Mucosa of stomach (tissue), 1 donor: Measurements from ENCODE around the gene LGR6.

Source experiments
- H3K27me3 ChIP-seq: one replicate; pipeline ENCODE4 v1.7.0; 2013; ENCODE audit warnings: mild to moderate bottlenecking, low read length; ENCODE audit not compliant: control insufficient read depth, insufficient read depth
- H3K36me3 ChIP-seq: one replicate; pipeline ENCODE4 v1.7.0; 2013; ENCODE audit warnings: low read length; ENCODE audit not compliant: control insufficient read depth, insufficient read depth
- H3K4me1 ChIP-seq: one replicate; pipeline ENCODE4 v1.7.0; 2013; ENCODE audit warnings: mild to moderate bottlenecking, low read length; ENCODE audit not compliant: control insufficient read depth, insufficient read depth
- H3K4me3 ChIP-seq: one replicate; pipeline ENCODE4 v1.7.0; 2013; ENCODE audit warnings: low read length
- H3K9ac ChIP-seq: one replicate; pipeline ENCODE4 v1.7.0; 2013; ENCODE audit warnings: mild to moderate bottlenecking, low read length, moderate library complexity
- H3K9me3 ChIP-seq: one replicate; pipeline ENCODE4 v1.7.0; 2013; ENCODE audit warnings: mild to moderate bottlenecking, low read length, moderate library complexity; ENCODE audit not compliant: control insufficient read depth
- donor health status: Pancreatic carcinoma.

LGR6 gene

DNA sequence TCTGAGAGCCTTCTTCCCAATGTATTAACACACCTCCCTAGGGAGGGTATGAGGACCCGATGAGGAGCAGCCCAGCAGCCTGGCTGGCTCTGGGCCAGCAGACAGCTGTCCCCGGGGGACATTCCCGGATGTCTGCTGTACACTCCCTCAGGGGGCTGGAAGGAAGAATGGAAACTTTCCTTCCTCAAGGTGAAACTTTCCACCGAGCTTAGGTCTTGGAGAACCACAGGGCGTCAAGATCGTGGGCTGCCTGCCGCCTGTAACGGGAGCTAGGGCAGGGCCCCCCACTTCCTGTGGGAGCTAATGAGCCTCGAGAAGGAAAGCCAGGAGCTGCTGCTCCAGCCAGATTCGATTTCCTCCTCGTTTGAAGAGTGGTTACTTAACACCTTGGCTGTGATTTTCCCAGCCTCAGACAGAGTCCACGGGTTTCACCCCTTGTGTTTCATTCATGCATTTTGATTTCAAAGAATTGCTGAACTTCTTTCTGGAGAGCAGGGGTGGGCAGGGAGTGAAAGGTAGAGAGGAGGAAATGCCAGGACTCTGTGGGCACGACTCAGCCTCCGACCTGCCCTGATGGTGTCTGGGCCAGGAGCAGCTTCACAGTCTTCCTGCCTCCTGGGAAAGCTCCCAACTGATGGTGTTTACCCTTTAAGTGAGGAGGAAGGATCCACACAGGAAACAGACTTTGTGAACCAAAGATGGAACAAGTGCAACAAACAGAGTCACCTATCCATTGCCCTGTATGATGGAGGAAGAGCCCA, 118.5 kb downstream of the LGR6 start:
- H3K4me3 ChIP-seq = no peak overlapping the region
- no peaks in the 10 kb centered on the region for H3K36me3 ChIP-seq
- H3K27me3 ChIP-seq = peaks cover 5% of the 10 kb centered on the region
- no peak overlapping the region for H3K9ac ChIP-seq
- H3K9me3 ChIP-seq = no peaks in the 10 kb centered on the region
- H3K4me1 ChIP-seq = no peaks in the 10 kb centered on the region

DNA sequence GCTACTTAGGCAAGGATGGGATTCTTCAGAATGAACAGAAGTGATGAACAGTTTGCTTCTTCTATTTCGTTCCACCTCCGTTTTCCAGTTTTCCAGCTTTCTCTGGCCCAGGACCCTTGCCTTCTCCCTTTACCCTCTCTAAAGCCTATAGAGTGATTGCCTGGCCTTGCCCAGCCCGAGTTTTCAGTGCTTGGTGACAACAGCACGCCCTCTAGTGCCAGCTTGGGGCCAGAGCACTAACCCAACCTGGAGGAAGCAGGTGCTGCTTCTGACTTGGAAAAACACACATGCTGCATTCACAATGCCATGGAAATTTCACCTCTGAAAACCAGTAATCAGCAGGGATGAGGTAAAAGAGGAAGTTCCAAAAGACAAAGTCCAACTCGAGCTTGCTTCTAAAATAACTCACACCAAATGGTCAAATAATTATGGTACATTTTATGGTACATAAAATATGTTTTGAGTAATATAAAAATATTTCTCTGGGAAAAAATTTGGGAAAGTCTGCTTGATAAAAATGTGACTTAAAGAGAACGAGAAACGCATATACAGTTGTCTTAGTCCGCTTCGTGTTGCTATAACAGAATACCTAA, 122.1 kb downstream of the LGR6 start:
- H3K27me3 ChIP-seq = no peaks in the 10 kb centered on the region
- no peaks in the 10 kb centered on the region for H3K4me1 ChIP-seq
- no peaks in the 10 kb centered on the region for H3K9me3 ChIP-seq
- H3K4me3 ChIP-seq = no peak overlapping the region
- H3K36me3 ChIP-seq = no peaks in the 10 kb centered on the region
- no peak overlapping the region for H3K9ac ChIP-seq

DNA sequence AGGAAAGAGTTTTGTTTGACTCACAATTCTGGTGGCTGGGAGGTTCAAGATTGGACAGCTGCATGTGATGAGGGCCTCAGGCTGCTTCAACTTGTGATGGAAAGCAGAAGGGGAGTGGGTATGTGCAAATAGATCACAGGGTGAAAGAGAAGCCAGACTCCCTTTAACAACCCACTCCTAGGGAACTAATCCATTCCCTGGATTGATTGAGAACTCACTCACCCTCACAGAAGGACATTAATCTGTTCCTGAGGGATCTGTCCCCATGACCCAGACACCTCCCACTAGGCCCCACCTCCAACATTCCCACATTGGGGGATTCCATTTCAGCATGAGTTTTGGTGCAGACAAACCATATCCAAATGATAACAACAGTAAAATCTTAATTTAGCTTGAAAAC, 122.6 kb downstream of the LGR6 start:
- Histone ChIP-seq H3K9ac (no peak overlapping the region), H3K36me3 (no peaks in the 10 kb centered on the region), H3K4me3 (no peak overlapping the region), H3K9me3 (no peaks in the 10 kb centered on the region), H3K4me1 (no peaks in the 10 kb centered on the region), H3K27me3 (no peaks in the 10 kb centered on the region)

DNA sequence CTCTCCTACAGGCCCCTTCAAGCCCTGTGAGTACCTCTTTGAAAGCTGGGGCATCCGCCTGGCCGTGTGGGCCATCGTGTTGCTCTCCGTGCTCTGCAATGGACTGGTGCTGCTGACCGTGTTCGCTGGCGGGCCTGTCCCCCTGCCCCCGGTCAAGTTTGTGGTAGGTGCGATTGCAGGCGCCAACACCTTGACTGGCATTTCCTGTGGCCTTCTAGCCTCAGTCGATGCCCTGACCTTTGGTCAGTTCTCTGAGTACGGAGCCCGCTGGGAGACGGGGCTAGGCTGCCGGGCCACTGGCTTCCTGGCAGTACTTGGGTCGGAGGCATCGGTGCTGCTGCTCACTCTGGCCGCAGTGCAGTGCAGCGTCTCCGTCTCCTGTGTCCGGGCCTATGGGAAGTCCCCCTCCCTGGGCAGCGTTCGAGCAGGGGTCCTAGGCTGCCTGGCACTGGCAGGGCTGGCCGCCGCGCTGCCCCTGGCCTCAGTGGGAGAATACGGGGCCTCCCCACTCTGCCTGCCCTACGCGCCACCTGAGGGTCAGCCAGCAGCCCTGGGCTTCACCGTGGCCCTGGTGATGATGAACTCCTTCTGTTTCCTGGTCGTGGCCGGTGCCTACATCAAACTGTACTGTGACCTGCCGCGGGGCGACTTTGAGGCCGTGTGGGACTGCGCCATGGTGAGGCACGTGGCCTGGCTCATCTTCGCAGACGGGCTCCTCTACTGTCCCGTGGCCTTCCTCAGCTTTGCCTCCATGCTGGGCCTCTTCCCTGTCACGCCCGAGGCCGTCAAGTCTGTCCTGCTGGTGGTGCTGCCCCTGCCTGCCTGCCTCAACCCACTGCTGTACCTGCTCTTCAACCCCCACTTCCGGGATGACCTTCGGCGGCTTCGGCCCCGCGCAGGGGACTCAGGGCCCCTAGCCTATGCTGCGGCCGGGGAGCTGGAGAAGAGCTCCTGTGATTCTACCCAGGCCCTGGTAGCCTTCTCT, 124.6 kb downstream of the LGR6 start:
- H3K9ac ChIP-seq = no peak overlapping the region
- H3K9me3 ChIP-seq = no peaks in the 10 kb centered on the region
- no peaks in the 10 kb centered on the region for H3K4me1 ChIP-seq
- no peaks in the 10 kb centered on the region for H3K27me3 ChIP-seq
- no peaks in the 10 kb centered on the region for H3K36me3 ChIP-seq
- H3K4me3 ChIP-seq = no peak overlapping the region

DNA sequence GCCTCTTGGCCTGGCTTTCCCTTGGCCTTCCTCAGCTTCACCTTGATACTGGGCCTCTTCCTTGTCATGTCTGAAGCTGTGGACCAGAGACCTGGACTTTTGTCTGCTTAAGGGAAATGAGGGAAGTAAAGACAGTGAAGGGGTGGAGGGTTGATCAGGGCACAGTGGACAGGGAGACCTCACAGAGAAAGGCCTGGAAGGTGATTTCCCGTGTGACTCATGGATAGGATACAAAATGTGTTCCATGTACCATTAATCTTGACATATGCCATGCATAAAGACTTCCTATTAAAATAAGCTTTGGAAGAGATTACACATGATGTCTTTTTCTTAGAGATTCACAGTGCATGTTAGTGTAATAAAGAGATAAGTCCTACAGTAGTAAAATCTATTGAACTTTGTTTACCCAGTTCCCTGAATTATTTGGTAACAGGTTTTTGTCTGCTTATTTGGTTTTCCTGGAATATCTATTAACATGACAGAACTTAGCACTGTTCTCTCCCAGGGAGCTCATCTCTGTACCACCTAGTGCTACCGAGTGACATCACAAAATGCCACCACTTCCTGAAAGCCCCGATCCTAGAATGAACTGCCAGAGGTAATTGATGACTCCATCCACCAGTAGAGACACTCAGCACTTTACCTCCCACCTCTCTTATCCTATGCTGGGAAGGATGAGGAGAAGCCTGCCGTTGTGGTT, 125.9 kb downstream of the LGR6 start:
- no peaks in the 10 kb centered on the region for H3K36me3 ChIP-seq
- H3K9ac ChIP-seq = no peak overlapping the region
- H3K9me3 ChIP-seq = no peaks in the 10 kb centered on the region
- no peak overlapping the region for H3K4me3 ChIP-seq
- H3K4me1 ChIP-seq = no peaks in the 10 kb centered on the region
- no peaks in the 10 kb centered on the region for H3K27me3 ChIP-seq

DNA sequence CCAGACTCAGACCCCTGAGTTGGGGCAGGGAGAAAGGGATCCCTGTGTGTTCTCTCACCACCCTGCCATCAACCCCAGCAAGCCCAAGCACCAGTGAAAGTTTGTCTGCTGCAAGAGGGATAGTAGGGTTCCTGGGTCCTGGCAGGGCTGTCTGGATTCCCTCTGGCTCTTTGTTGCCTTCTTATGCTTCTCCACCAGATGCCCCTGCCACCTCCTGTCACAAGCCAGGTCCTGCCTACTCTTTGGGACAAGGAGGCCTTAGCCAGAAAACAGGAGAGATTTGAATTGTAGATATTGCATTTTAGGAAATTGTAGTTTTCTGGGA, 126.4 kb downstream of the LGR6 start:
- Histone ChIP-seq H3K4me1 (no peaks in the 10 kb centered on the region), H3K4me3 (no peak overlapping the region), H3K27me3 (no peaks in the 10 kb centered on the region), H3K9me3 (no peaks in the 10 kb centered on the region), H3K36me3 (no peaks in the 10 kb centered on the region), H3K9ac (no peak overlapping the region)

DNA sequence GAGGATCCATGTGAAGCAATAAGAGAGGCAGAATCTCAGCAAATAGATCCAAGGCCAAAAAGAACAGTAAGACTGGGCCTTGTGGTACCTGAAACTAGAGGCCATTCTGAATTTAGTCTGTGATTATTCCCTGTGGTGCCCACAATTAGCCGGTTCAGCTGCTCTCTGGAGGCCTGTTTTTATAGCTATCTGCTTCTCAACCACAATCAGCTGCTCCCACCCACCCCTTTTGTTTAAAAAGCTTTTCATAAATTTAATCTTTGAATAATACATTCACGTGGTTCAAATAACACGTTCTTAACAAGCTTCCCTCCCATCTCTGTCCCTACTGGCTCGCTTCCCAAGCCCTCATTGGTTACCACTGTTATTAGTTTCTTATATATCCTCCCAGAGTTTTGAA, 130.1 kb downstream of the LGR6 start:
- no peaks in the 10 kb centered on the region for H3K9me3 ChIP-seq
- H3K4me3 ChIP-seq = no peak overlapping the region

DNA sequence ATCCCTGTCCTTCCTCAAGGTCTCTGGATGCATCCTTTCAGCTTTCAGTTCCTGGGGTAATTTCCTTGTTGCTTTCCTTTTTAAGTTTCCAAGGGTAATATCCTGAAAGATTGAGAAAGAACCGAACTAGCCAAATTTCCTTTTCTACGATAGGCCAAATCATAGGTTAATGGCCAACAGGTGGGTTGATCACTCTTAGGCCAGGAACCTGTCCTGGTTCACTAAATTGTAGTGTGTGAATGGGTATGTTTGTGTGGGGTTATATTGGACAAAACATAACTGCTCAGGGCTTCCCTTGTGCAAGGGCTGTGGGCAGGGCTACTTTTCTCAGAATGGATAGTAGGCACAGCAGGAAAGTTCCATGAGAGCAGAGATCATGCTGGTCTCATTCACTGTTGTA, 131.0 kb downstream of the LGR6 start:
- no peak overlapping the region for H3K9ac ChIP-seq
- H3K36me3 ChIP-seq = no peaks in the 10 kb centered on the region
- H3K4me3 ChIP-seq = no peak overlapping the region
- no peaks in the 10 kb centered on the region for H3K9me3 ChIP-seq
- no peaks in the 10 kb centered on the region for H3K27me3 ChIP-seq
- H3K4me1 ChIP-seq = no peaks in the 10 kb centered on the region

More for the DNA sequence above, 130.1 kb downstream of the LGR6 start:
- no peak overlapping the region for H3K9ac ChIP-seq
- no peaks in the 10 kb centered on the region for H3K4me1 ChIP-seq
- H3K36me3 ChIP-seq = no peaks in the 10 kb centered on the region
- H3K27me3 ChIP-seq = no peaks in the 10 kb centered on the region

DNA sequence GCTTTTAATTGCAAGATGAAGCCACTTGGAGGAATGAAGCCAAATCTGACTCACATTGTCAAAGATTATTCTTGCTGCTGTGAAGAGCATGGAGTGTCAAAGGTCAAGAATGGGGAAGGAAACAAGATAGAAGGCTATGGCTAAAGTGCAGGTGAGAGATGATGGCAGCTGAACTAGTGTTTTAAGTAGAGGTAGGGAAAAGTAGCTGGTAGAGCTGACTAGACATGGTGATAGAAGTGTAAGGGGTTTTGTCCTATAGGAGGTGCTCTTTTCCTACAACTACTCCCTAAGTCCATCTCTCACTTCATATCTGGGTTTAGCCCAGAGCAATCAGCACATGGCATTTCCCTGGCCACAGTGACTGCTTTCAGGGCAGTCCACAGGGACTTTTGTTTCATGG, 136.3 kb downstream of the LGR6 start:
- Histone ChIP-seq H3K9me3 (no peaks in the 10 kb centered on the region), H3K27me3 (no peaks in the 10 kb centered on the region), H3K4me3 (no peak overlapping the region), H3K4me1 (no peaks in the 10 kb centered on the region), H3K9ac (no peak overlapping the region), H3K36me3 (no peaks in the 10 kb centered on the region)

DNA sequence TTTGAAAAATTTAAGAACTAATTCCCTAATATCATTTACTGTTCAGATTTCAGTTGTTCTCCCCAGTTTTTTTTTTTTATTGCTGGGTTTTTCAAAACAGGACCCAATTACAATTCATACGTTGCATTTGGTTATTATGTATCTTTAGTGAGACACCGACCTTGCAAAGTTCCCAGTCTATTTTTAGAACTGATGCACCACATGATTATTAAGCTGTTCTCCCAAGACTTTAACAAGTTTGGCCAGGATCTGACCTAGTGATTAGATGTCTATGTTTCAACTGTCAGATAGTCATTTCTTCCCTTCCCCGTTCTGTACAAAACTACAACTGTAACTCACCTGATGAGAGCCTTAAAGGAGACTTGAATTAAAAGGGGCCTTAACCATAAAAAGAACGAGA, 140.3 kb downstream of the LGR6 start:
- Histone ChIP-seq H3K4me3 (no peak overlapping the region), H3K9me3 (no peaks in the 10 kb centered on the region), H3K27me3 (no peaks in the 10 kb centered on the region), H3K36me3 (no peaks in the 10 kb centered on the region), H3K9ac (no peak overlapping the region), H3K4me1 (no peaks in the 10 kb centered on the region)

DNA sequence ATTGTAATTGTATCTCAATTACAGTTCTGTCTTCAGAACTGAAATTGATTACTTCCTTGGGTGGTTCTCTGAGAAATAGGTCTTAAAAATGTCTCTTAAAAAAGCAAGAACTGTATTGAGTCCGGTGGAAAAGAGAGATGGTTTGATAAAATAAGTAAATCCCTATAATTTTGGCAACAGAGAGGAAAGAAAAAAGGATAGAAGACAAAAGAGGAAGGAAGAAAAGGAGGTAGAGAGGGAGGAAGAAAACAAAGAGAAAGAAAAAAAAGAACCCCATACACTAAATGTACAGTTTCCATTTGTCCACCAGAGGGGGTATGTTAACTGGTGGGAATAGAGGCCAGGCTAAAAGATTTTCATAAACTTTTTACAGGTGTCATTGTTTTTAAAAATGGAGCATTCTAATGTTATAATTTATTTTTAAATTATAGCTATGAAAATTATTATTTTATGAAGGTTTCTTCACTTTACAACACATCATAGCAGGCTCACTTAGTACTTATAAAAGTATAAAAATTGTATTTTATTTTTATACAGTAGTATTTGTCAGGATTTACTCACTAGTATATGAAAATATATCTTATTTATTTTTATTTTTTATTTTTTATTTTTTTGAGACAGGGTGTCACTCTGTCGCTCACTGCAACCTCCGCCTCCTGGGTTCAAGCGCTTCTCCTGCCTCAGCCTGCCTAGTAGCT, 150.2 kb downstream of the LGR6 start:
- Histone ChIP-seq H3K27me3 (no peaks in the 10 kb centered on the region), H3K9me3 (no peaks in the 10 kb centered on the region), H3K4me1 (no peaks in the 10 kb centered on the region), H3K36me3 (no peaks in the 10 kb centered on the region), H3K4me3 (no peak overlapping the region), H3K9ac (no peak overlapping the region)
